H9 (cell line): ENCODE measurements around the gene IFNL3. TPM values are rescaled to one million over a fixed set of nuclear protein-coding genes. Genes with fewer than 3 reads are reported as not detected.

Source experiments
- DNase-seq: peaks from one replicate; pipeline ENCODE4 v3.0.0-alpha.2; 2017
- H2AFZ ChIP-seq: one replicate; pipeline ENCODE4 v1.6.1; 2013; ENCODE audit warnings: mild to moderate bottlenecking, low read length, control low read depth, moderate library complexity
- H2AK5ac ChIP-seq: 2 replicates; pipeline ENCODE4 v1.6.1; 2013; ENCODE audit warnings: low read length, control low read depth, mixed read lengths; ENCODE audit not compliant: insufficient read length
- H2BK120ac ChIP-seq: one replicate; pipeline ENCODE4 v1.6.1; 2013; ENCODE audit warnings: low read depth, mild to moderate bottlenecking, low read length, control low read depth, inconsistent platforms; ENCODE audit not compliant: poor library complexity, severe bottlenecking
- H2BK12ac ChIP-seq: 2 replicates; pipeline ENCODE4 v1.6.1; 2013; ENCODE audit warnings: low read length, control low read depth, mixed read lengths, low read depth; ENCODE audit not compliant: insufficient read length
- H2BK15ac ChIP-seq: 2 replicates; pipeline ENCODE4 v1.6.1; 2013; ENCODE audit warnings: low read depth, low read length, control low read depth
- H2BK20ac ChIP-seq: one replicate; pipeline ENCODE4 v1.6.1; 2013; ENCODE audit warnings: low read depth, mild to moderate bottlenecking, low read length, control low read depth, inconsistent platforms; ENCODE audit not compliant: poor library complexity, severe bottlenecking
- H2BK5ac ChIP-seq: 2 replicates; pipeline ENCODE4 v1.6.1; 2013; ENCODE audit warnings: low read length, control low read depth, mixed read lengths; ENCODE audit not compliant: insufficient read length
- H3K14ac ChIP-seq: 2 replicates; pipeline ENCODE4 v1.6.1; 2013; ENCODE audit warnings: low read length, control low read depth; ENCODE audit not compliant: insufficient read depth
- H3K18ac ChIP-seq: 2 replicates; pipeline ENCODE4 v1.6.1; 2013; ENCODE audit warnings: low read depth, mild to moderate bottlenecking, mixed read lengths, low read length, control low read depth; ENCODE audit not compliant: insufficient read length
- H3K23ac ChIP-seq: 2 replicates; pipeline ENCODE4 v1.6.1; 2013; ENCODE audit warnings: low read length, control low read depth, mixed read lengths, low read depth; ENCODE audit not compliant: insufficient read length
- H3K23me2 ChIP-seq: 2 replicates; pipeline ENCODE4 v1.6.1; 2013; ENCODE audit warnings: low read depth, mild to moderate bottlenecking, mixed read lengths, low read length, control low read depth; ENCODE audit not compliant: insufficient read length, poor library complexity, severe bottlenecking
- H3K27ac ChIP-seq: 2 replicates; pipeline ENCODE4 v1.5.1; 2013; ENCODE audit warnings: low read length, control low read depth, mixed read lengths, low read depth; ENCODE audit not compliant: insufficient read length
- H3K27me3 ChIP-seq: 2 replicates; pipeline ENCODE4 v1.6.1; 2013; ENCODE audit warnings: low read length, control low read depth, inconsistent platforms; ENCODE audit not compliant: insufficient read depth
- H3K4ac ChIP-seq: 2 replicates; pipeline ENCODE4 v1.6.1; 2013; ENCODE audit warnings: low read depth, mild to moderate bottlenecking, control low read depth, inconsistent platforms, low read length, moderate library complexity
- H3K4me1 ChIP-seq: 2 replicates; pipeline ENCODE4 v1.6.1; 2013; ENCODE audit warnings: low read length, control low read depth, inconsistent platforms; ENCODE audit not compliant: insufficient read depth
- H3K4me2 ChIP-seq: 2 replicates; pipeline ENCODE4 v1.6.1; 2013; ENCODE audit warnings: low read length, control low read depth, mixed read lengths; ENCODE audit not compliant: insufficient read length, insufficient read depth
- H3K56ac ChIP-seq: 2 replicates; pipeline ENCODE4 v1.6.1; 2013; ENCODE audit warnings: low read depth, mild to moderate bottlenecking, mixed read lengths, low read length, control low read depth; ENCODE audit not compliant: insufficient read length
- H3K79me1 ChIP-seq: 2 replicates; pipeline ENCODE4 v1.6.1; 2013; ENCODE audit warnings: low read depth, mild to moderate bottlenecking, moderate library complexity, low read length, control low read depth, inconsistent platforms; ENCODE audit not compliant: insufficient read depth, poor library complexity, severe bottlenecking
- H3K79me2 ChIP-seq: 2 replicates; pipeline ENCODE4 v1.6.1; 2013; ENCODE audit warnings: low read length, control low read depth, inconsistent platforms; ENCODE audit not compliant: insufficient read depth
- H3K9ac ChIP-seq: 2 replicates; pipeline ENCODE4 v1.6.1; 2013; ENCODE audit warnings: low read length, control low read depth, mixed read lengths; ENCODE audit not compliant: insufficient read length; ENCODE audit errors: extremely low read depth
- H3K9me3 ChIP-seq: one replicate; pipeline ENCODE4 v1.6.1; 2013; ENCODE audit warnings: low read depth, low read length, inconsistent platforms; ENCODE audit not compliant: control insufficient read depth
- H3T11ph ChIP-seq: one replicate; pipeline ENCODE4 v1.6.1; 2013; ENCODE audit warnings: mild to moderate bottlenecking, low read length, control low read depth, inconsistent platforms
- H4K20me1 ChIP-seq: one replicate; pipeline ENCODE4 v1.6.1; 2013; ENCODE audit not compliant: control insufficient read depth, insufficient read length, insufficient read depth
- H4K5ac ChIP-seq: 2 replicates; pipeline ENCODE4 v1.6.1; 2013; ENCODE audit warnings: low read depth, mild to moderate bottlenecking, mixed read lengths, low read length, control low read depth; ENCODE audit not compliant: insufficient read length
- H4K8ac ChIP-seq: replicated peaks from 2 replicates; pipeline ENCODE4 v1.6.1; 2013; ENCODE audit warnings: low read length, control low read depth, mixed read lengths, low read depth; ENCODE audit not compliant: insufficient read length
- H4K91ac ChIP-seq: 2 replicates; pipeline ENCODE4 v1.6.1; 2013; ENCODE audit warnings: low read depth, mild to moderate bottlenecking, moderate library complexity, mixed read lengths, low read length, control low read depth; ENCODE audit not compliant: insufficient read length
- H3K27ac Mint-ChIP-seq, 3 experiments: 2 replicates in 2 of 3; 3 replicates in 1 of 3; pipeline ENCODE4 v1.8.0; 2020 to 2021; ENCODE audit warnings: mixed read lengths in 3 of 3, mild to moderate bottlenecking in 1 of 3, moderate library complexity in 1 of 3
- H3K27me3 Mint-ChIP-seq: 2 replicates; pipeline ENCODE4 v1.8.0; 2021; ENCODE audit warnings: low read depth, mild to moderate bottlenecking, moderate library complexity, mixed read lengths
- H3K36me3 Mint-ChIP-seq, 3 experiments: 2 replicates in 2 of 3; 3 replicates in 1 of 3; pipeline ENCODE4 v1.8.0; 2020 to 2021; ENCODE audit warnings: low read depth in 3 of 3, mixed read lengths in 3 of 3; ENCODE audit not compliant: insufficient read depth in 1 of 3
- H3K4me1 Mint-ChIP-seq, 2 experiments: 2 replicates each; pipeline ENCODE4 v1.8.0; 2020; ENCODE audit warnings: mixed read lengths in 2 of 2
- H3K4me3 Mint-ChIP-seq, 2 experiments: 2 replicates in 1 of 2; 3 replicates in 1 of 2; pipeline ENCODE4 v1.8.0; 2020 to 2021; ENCODE audit warnings: mild to moderate bottlenecking in 2 of 2, mixed read lengths in 2 of 2, moderate library complexity in 1 of 2
- H3K9me3 Mint-ChIP-seq, 2 experiments: 2 replicates in 1 of 2; 3 replicates in 1 of 2; pipeline ENCODE4 v1.8.0; 2020; ENCODE audit warnings: mild to moderate bottlenecking in 2 of 2, mixed read lengths in 2 of 2, moderate library complexity in 1 of 2
- WGBS: extraction: QIAGEN DNeasy Blood & Tissue Kit; methylation state at CpG from one replicate; pipeline ENCODE4 v1.1.7; 2013; ENCODE audit warnings: missing lambda C conversion rate, low lambda C conversion rate, mixed read lengths; ENCODE audit not compliant: insufficient read length; ENCODE audit errors: extremely low coverage; 5-methylcytosine and 5-hydroxymethylcytosine counted together
- total RNA-seq: library from RNA; stranded (reverse); gene quantifications from 2 replicates; pipeline ENCODE4 v1.2.1, GENCODE V29; 2021
- TF ChIP-seq, protein P1 (sequence below): fragments of 200-600 bp; sonication (generic); conservative IDR thresholded peaks from 3 replicates; pipeline ENCODE4 v1.8.0; 2021; ENCODE audit warnings: antibody characterized with exemption, mild to moderate bottlenecking

Gene IFNL3
- total RNA-seq, 1 experiment from 2014 or later, result not detected

- no peak overlapping the region for H4K91ac ChIP-seq
- H2BK5ac ChIP-seq, result no peak overlapping the region
- no peaks in the 10 kb centered on the region for H4K20me1 ChIP-seq
- H2BK120ac ChIP-seq, result no peak overlapping the region
- H3K23me2 ChIP-seq, result peaks cover 9% of the 10 kb centered on the region
- peak overlapping the region; percentile 38 for H3K4me2 ChIP-seq
- H4K8ac ChIP-seq, result no peak overlapping the region
- no peak overlapping the region for H3K56ac ChIP-seq
- H2BK12ac ChIP-seq, result no peak overlapping the region
- no peak overlapping the region for H4K5ac ChIP-seq
- H3K18ac ChIP-seq, result no peak overlapping the region
- no peak overlapping the region for H2AFZ ChIP-seq
- H2BK15ac ChIP-seq, result no peak overlapping the region
- no CpG with 5 or more reads among the region's 92 CpGs for WGBS
- no peaks in the 10 kb centered on the region for H3K4me1 ChIP-seq
- H2BK20ac ChIP-seq, result no peak overlapping the region
- H3K9me3 Mint-ChIP-seq, result no peaks in the 10 kb centered on the region
- no peak overlapping the region for H3K4ac ChIP-seq
- peaks cover 35% of the 10 kb centered on the region; the same call in 1 of the 2 replicates for H3K27me3 ChIP-seq
- H3T11ph ChIP-seq, result no peak overlapping the region
- no peak overlapping the region for H2AK5ac ChIP-seq
- peaks cover 2 to 3% of the 10 kb centered on the region in 2 experiments; a peak in 2 of 4 replicates for H3K4me1 Mint-ChIP-seq
- H3K14ac ChIP-seq, result no peak overlapping the region
- H3K36me3 Mint-ChIP-seq, result no peaks in the 10 kb centered on the region
- TF ChIP-seq, protein P1, sequence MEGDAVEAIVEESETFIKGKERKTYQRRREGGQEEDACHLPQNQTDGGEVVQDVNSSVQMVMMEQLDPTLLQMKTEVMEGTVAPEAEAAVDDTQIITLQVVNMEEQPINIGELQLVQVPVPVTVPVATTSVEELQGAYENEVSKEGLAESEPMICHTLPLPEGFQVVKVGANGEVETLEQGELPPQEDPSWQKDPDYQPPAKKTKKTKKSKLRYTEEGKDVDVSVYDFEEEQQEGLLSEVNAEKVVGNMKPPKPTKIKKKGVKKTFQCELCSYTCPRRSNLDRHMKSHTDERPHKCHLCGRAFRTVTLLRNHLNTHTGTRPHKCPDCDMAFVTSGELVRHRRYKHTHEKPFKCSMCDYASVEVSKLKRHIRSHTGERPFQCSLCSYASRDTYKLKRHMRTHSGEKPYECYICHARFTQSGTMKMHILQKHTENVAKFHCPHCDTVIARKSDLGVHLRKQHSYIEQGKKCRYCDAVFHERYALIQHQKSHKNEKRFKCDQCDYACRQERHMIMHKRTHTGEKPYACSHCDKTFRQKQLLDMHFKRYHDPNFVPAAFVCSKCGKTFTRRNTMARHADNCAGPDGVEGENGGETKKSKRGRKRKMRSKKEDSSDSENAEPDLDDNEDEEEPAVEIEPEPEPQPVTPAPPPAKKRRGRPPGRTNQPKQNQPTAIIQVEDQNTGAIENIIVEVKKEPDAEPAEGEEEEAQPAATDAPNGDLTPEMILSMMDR, result no peak
- peak; percentile 46 for DNase-seq
- H3K27ac Mint-ChIP-seq, result no peak overlapping the region
- H3K27ac ChIP-seq, result no peak overlapping the region
- no peaks in the 10 kb centered on the region for H3K79me2 ChIP-seq
- H3K4me3 Mint-ChIP-seq, result peak overlapping the region; percentile 19 to 68
- H3K23ac ChIP-seq, result no peak overlapping the region
- H3K9ac ChIP-seq, result no peak overlapping the region
- peaks cover 88% of the 10 kb centered on the region for H3K27me3 Mint-ChIP-seq
- H3K79me1 ChIP-seq, result no peaks in the 10 kb centered on the region
- no peaks in the 10 kb centered on the region for H3K9me3 ChIP-seq
Observed at GRCh38 chr19:39247701-39248664, 3.2 kb upstream of the IFNL3 start.
